Activated CD4-positive, alpha-beta T cell treated with anti-CD3 and anti-CD28 coated beads, Interleukin-2, amount 50 U/mL, for 4 hours (primary cell): Measurements from ENCODE around the gene CASP9.
"Not testable (repeated sequence)": the region's sequence is repeated elsewhere in the genome, so short reads cannot be mapped to it uniquely, and the experiment has no call there.

ENCODE experiments used
- DNase-seq, 2 experiments: peaks; one replicate each; pipeline ENCODE4 v3.0.0-alpha.2; 2020

CASP9 gene

DNA sequence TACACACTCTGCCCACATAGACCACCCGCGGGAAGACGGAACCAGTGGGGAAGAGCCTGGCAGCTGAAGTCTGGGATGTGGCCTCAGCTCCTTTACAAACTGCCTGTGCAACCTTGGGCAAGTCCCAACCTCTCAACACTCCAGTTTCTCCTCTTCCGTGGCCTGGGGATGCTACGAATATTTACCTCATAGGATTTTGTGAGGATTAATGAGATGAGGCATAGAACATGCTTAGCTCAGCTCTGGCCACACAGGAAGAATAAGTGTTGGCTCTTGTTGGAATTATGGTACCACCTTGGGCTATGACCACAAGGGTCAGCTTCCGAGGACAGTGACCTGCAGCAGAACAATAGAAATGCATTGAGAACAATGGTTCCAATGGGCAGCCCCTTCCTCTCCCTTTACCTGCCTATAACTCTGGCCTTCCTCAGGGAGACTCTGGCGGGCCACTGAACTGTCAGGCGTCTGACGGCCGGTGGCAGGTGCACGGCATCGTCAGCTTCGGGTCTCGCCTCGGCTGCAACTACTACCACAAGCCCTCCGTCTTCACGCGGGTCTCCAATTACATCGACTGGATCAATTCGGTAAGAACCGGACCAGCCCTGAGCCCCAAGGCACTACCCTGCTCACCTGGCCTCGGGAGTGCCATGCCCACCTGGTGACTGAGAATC lies 56.9 kb downstream of the CASP9 start:
- not testable (repeated sequence) for DNase-seq

DNA sequence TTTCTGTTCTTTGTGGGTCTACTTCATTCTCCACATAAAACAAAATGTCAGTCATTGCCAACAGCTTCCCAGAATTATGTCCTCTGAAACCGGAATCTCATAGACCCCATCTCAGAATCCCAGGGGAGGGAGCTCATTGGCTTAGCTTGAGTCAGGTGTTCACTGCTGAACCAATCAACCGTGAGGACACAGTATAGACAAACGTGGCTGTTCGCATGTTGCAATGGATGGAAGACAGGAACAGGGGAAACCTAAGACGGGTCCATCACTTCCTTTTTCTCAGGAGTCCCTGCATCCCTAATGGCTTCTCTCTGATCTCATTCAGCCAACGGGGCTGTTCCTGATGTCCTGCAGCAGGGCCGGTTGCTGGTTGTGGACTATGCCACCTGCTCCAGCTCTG lies 58.3 kb downstream of the CASP9 start:
- DNase-seq, result no peak

DNA sequence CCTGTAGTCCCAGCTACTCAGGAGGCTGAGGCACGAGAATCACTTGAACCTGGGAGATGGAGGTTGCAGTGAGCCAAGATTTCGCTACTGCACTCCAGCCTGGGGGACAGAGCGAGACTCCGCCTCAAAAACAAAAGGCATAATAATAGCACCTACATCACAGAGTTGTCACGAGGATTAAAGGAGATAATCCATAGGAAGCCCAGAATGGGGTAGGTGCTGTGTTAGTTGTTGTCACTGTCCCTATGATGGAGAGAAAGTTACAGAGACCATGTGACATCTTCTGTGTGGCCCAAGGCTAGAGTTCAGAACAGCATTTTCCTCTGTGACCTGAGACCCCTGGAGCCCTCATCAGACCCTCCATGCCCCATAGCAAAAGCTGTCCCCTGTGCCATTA lies 60.1 kb downstream of the CASP9 start:
- DNase-seq, result not testable (repeated sequence)

- not testable (repeated sequence) for DNase-seq
Measured at GRCh38 chr1:15463064-15463800, 60.8 kb downstream of the CASP9 start.

- no peak for DNase-seq
Measured at GRCh38 chr1:15460708-15461095, 63.3 kb downstream of the CASP9 start.

DNA sequence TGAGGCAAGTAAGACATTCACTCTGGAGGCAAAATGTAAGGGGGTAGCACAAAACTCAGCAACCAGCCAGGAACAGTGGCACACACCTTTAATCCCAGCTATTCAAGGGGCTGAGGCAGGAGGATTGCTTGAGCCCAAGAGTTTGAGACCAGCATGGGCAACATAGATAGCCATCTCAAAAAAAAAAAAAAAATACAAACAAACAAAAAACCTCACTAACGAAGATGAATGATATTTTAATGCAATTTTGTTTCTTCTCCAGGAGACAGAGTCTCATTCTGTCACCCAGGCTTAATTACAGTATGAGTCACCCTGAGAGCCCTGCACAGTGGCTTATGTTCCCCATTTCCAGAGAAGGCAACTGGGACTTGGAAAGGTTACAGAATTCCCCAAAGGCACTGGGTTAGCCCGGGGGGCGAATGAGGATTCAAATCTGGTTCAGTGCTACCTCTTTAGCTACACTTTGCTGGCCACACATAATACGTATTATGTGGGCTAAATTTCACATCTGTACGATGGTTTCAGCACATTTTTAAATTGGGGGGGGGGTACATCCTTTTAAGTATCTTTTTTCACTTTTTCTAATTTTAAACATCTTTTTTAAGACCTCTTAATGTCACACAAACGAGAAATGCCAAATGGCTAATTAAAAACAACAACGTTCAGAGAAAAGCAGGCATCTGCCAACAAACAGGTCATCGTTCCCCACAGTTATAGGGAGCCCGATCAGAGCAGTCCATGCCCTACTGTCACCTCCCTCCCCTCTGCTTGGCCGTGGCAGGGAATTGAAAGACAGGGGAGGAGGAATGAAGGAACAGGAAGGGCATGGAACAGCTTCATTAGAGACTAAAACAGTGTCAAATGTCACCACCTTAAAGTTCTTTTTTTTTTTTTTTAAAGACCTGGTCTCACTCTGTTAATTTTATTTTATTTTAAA lies 64.0 kb downstream of the CASP9 start:
- DNase-seq, result no peak

DNA sequence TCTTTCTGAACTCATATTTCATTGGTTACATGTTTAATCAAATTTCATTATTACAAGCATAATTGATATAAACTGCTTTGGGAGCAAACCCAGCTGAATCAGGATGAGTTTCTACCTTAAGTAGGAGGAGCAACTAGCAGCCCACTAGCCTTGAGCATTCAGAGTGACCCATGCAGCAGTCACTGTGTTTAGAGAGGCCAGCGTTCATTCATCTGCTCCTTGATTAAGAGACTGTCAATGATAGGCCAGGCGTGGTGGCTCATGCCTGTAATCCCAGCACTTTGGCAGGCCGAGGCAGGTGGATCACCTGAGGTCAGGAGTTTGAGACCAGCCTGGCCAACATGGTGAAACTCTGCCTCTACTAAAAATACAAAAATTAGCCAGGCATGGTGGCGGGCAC lies 65.6 kb downstream of the CASP9 start:
- DNase-seq, result not testable (repeated sequence)

DNA sequence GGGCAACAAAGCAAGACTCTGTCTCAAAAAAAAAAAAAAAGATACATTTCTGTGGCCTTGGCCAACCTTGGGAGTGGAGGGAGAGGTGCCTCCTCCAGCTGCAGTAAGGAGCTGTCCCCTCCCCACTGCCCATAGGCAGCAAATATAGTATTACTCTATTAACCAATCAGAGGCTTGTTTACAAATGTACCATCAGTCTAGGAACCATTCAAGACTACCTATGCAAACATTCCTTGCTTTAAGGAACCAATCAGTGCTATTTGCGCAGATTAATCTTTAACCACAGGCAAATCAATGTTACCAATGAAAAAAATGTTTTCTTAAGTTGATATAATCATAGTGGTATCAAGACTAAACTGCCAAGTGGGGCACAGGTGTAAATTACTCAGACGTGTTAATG lies 66.4 kb downstream of the CASP9 start:
- DNase-seq, result no peak

DNA sequence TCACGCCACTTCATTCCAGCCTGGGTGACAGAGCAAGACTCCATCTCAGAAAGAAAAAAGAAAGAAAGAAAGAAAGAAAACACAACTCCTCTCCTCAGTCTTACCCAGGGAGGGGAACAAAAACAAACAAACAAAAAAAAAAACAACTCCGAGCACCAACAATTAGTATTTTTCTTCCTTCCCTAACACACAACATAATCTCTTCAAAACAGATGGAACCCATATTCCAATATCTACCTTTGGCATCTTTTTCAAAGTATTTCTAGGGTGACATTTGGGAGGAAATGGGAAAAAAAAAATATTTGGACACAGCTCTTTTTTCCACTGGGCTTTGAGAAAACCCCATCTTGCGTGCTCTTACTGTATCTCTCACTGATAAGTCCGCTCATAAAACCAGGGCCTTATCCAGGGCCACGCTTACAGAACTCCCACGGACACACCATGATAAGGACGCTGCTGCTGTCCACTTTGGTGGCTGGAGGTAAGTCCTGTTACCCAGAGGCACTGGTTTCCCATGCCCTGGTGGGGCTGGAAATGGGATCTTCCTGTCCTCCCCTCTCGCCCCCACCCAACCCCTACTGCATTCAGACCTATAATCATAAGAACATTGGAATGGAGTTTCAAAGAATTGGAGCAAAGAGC lies 67.6 kb downstream of the CASP9 start, which contains the start of gene CELA2A:
CELA2A (plus strand) TSS at position 420 of the 642 bp plus-strand sequence; CDS start at position 442, 22 bp downstream.
- no peak for DNase-seq

DNA sequence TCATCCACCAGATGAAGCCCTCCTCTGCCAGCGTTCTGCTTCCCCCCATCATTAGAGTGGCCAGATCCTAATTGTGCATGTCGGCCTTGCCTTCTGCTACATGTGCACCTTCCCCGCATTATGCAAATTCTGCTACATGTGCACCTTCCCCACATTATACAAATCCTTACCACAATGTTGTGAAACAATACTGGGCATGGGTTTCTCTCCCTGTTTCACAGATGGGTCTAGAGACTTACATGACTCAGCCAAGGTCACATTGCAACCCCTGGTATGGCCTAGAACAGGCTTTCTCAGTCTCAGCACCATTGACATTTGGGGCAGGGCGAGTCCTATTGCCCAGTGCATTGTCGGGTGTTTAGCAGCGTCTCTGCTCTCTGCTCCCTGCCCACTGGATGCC lies 68.5 kb downstream of the CASP9 start:
- no peak for DNase-seq

DNA sequence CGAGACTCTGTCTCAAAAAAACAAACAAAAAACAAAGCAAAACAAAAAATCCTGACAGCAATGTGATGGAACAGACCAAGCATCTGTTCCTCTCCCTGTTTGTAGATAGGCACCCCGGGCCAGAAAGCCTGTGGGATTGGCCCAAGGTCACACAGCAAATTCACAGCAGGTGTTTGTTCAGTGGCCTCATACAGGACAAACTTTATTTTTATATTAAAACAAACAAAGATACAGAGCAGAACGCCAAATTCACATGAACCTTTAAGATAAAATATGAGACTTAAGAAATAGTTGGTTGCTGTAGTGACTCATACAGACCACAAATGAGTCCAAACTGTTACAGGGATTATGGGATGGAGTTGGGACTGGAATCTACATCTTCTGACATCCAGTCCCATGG lies 69.8 kb downstream of the CASP9 start:
- DNase-seq, result no peak

DNA sequence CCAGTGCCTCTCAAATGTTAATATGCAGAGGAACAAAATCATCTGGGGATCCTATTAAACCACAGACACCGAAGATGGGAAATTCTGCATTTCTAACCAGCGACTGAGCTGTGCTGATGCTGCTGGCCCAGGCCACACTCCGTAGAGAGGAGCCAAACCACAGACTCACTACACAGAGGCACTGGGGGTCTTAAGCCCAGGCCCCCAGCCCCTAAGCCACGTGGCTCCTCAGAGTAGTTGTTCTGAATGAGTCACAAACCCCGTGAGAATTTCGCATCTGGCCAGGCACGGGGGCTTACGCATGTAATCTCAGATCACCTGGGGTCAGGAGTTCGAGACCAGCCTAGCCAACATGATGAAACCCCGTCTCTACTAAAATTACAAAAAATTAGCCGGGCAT lies 70.3 kb downstream of the CASP9 start:
- DNase-seq, result no peak

DNA sequence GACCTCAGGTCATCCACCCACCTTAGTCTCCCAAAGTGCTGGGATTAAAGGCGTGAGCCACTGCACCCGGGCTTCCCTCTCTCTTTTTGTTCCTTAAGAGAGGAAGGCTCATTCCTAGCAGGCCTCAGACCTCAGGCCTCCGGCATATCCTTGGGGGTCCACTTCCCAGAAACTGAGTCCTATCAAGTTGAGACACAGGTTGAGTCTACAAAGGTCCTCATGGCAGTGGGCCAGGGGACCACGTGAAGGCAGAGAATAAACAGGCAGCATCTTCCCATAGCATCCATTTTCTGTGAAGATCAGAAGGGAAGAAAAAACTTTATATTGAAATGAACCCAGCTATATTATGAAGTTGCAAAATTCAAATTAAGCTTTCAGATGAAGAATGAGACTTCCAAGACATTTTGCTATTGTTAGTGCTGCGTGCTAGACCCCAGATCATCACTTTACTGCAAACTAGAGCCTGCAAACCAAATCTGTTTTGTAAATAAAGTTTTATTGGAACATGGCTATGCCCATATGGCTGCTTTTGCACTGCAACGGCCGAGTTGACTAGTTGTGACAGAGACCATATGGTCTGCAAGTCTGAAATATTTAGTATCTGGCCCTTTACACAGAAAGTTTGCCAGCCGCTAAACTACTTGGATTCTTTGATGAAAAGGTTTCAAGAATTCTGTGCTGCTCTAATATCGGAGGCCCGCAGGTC lies 71.0 kb downstream of the CASP9 start:
- DNase-seq, result no peak

DNA sequence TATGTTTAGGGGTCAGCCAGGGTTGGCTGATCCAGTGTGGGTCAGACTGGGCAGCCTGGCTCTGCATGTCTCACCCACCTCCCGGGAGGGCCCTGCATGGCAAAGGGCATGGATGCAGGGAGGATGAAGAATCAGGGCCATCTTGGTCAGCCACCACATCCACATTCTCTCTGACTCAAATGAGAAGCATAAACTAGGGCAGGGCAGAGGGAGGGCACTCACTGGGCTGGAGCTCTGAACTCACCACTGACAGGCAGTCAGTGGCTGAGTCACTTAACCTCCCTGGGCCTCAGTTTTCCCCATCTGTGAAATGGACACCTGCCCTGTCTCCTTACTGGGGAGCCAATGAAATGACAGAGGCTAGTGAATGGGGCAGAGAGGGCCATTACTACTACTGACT lies 71.8 kb downstream of the CASP9 start:
- no peak for DNase-seq

- no peak for DNase-seq
Measured at GRCh38 chr1:15451014-15451722, 72.8 kb downstream of the CASP9 start.

DNA sequence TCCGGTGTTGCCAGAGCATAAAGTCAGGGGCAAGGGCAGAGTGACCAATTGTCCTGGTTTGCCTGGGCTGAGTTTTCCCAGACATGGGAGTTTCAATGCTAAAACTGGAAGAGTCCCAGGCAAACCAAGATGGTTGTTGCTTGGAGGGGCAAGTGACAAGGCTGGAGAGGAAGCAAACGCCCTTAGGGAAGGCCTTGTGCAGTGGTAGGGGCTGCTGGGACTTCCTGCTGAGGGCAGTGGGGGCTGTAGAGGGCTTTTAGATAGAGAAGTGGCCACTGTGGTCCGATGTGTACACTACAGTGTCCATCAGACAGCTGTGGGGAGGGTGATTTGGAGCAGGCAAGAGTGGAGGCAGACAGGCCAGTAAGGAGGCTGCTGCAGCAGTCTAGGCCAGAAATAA lies 74.4 kb downstream of the CASP9 start:
- DNase-seq, result no peak

DNA sequence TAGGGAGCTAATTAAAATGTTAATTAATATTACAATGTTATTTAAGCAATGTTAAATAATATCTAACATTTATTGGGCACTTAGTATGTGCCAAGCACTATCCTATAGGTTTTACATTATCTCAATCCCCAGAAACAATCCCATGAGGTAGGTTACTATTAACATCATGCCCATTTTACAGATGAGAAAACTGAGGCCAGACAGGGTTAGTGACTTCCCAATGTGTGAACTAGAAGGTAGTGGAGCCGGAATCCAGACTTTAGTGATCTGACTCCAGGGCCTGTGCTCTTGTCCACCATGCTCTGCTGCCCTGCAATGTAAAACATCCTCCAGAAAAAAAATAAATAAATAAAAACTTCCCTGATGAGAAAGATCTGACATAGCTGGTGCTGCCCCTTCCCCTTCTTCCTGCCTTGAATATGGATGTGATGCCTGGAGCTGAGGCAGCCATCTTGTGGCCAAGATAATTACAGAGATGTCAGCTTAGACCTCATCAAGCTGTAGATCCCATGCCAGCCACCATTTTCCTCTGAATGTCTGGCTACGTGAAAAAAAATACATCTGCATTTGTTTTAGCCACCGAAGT lies 75.0 kb downstream of the CASP9 start:
- no peak for DNase-seq

GRCh38 chr1:15446212-15446611 lies 77.8 kb downstream of the CASP9 start:
- no peak for DNase-seq

DNA sequence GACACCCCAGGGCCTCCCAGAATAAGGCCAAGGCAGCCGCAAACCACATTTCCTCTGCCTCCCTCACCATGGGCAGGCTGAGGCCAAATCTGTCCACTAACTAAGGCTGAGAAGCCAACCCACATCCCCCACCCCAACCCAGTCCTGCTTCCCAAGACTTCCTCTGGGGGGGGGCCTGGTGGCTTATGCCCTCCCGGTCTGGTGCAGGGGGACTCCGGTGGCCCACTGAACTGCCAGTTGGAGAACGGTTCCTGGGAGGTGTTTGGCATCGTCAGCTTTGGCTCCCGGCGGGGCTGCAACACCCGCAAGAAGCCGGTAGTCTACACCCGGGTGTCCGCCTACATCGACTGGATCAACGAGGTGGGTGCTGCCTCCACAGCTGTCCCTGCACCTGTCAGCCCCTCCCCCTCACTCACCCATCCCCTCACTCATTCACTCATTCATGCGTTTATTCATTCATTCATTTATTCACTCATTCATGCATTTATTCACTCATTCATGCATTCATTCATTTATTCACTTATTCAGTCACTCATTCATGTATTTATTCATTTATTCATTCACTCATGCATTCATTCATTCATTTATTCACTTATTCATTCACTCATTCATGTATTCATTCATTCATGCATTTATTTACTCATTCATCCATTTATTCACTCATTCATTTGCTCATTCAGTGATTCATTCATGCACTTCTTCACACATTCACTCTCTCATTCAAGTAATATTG lies 78.5 kb downstream of the CASP9 start:
- no peak for DNase-seq
